Astrocyte of the hippocampus (primary cell): Measurements from ENCODE around the gene KCNIP4.

ENCODE experiments used
- DNase-seq: peaks from one replicate; pipeline ENCODE4 v3.0.0; 2011; ENCODE audit warnings: low read depth, low spot score

The KCNIP4 gene

GRCh38 chr4:20984576-20984836, 964.1 kb downstream of the KCNIP4 start:
- no peak for DNase-seq

- peak; percentile 46 for DNase-seq
These were observed 964.6 kb downstream of the KCNIP4 start for GRCh38 chr4:20983763-20984575.

GRCh38 chr4:20982544-20982943, 966.0 kb downstream of the KCNIP4 start:
- no peak for DNase-seq

GRCh38 chr4:20960291-20960690, 988.3 kb downstream of the KCNIP4 start:
- DNase-seq, result no peak

GRCh38 chr4:20954541-20954940, 994.0 kb downstream of the KCNIP4 start:
- no peak for DNase-seq

GRCh38 chr4:20944961-20945360, 1003.6 kb downstream of the KCNIP4 start:
- no peak for DNase-seq

- no peak for DNase-seq
These were observed 1004.1 kb downstream of the KCNIP4 start for GRCh38 chr4:20944451-20944850.

- no peak for DNase-seq
These were observed 1010.4 kb downstream of the KCNIP4 start for GRCh38 chr4:20938204-20938603.

- DNase-seq, result peak; percentile 3
These were observed 1022.0 kb downstream of the KCNIP4 start for GRCh38 chr4:20926529-20926928.

GRCh38 chr4:20925176-20925575, 1023.4 kb downstream of the KCNIP4 start:
- no peak for DNase-seq

- no peak for DNase-seq
These were observed 1025.6 kb downstream of the KCNIP4 start for GRCh38 chr4:20922962-20923361.

- DNase-seq, result peak; percentile 2
These were observed 1032.5 kb downstream of the KCNIP4 start for GRCh38 chr4:20916106-20916505.

- DNase-seq, result no peak
These were observed 1043.6 kb downstream of the KCNIP4 start for GRCh38 chr4:20904966-20905365.

- no peak for DNase-seq
These were observed 1046.7 kb downstream of the KCNIP4 start for GRCh38 chr4:20901851-20902250.

GRCh38 chr4:20899591-20899990, 1049.0 kb downstream of the KCNIP4 start:
- DNase-seq, result no peak

- DNase-seq, result no peak
These were observed 1052.6 kb downstream of the KCNIP4 start for GRCh38 chr4:20895988-20896387.

GRCh38 chr4:20895208-20895607, 1053.4 kb downstream of the KCNIP4 start:
- no peak for DNase-seq

- DNase-seq, result no peak
These were observed 1057.8 kb downstream of the KCNIP4 start for GRCh38 chr4:20890761-20891160.

GRCh38 chr4:20889901-20890300, 1058.7 kb downstream of the KCNIP4 start:
- no peak for DNase-seq

GRCh38 chr4:20883677-20884076, 1064.9 kb downstream of the KCNIP4 start:
- no peak for DNase-seq

GRCh38 chr4:20883231-20883630, 1065.3 kb downstream of the KCNIP4 start:
- no peak for DNase-seq

GRCh38 chr4:20882500-20882899, 1066.1 kb downstream of the KCNIP4 start:
- peak; percentile 0 for DNase-seq

- no peak for DNase-seq
These were observed 1066.9 kb downstream of the KCNIP4 start for GRCh38 chr4:20881658-20882057.

- DNase-seq, result no peak
These were observed 1069.8 kb downstream of the KCNIP4 start for GRCh38 chr4:20878806-20879205.
